Transverse colon (tissue), 4 donors: ENCODE results near the gene USP22.

Experiments
- CTCF ChIP-seq, 5 experiments: fragments of 200-600 bp in 3 of 5; fragments of 450-650 bp in 2 of 5; sonication (generic) in 3 of 5; IDR thresholded peaks; 1 replicate in 2 of 5; 2 replicates in 3 of 5; pipeline ENCODE4 v1.5.1; 2016 to 2017; ENCODE audit warnings: antibody characterized with exemption in 5 of 5, inconsistent platforms in 3 of 5, mild to moderate bottlenecking in 2 of 5, moderate library complexity in 1 of 5
- POLR2A ChIP-seq: fragments of 450-650 bp; IDR thresholded peaks from one replicate; pipeline ENCODE4 v1.6.1; 2016; ENCODE audit warnings: antibody characterized with exemption, mild to moderate bottlenecking, moderate library complexity
- POLR2AphosphoS5 ChIP-seq, 3 donors: sonication (generic); formaldehyde crosslinking; IDR thresholded peaks; one replicate each; pipeline ENCODE4 v1.6.1; 2016; ENCODE audit warnings: antibody characterized with exemption in 3 of 3

- TF ChIP-seq CTCF (IDR thresholded peaks at IDR 0.05) (no peak), POLR2A (no peak), POLR2AphosphoS5 (IDR thresholded peaks at IDR 0.05) (no peak)
These were observed 37.0 kb downstream of the USP22 start for GRCh38 chr17:21005803-21006202.
